ENCODE measurements around the gene RIPOR2. TPM values are rescaled to one million over a fixed set of nuclear protein-coding genes. Genes with fewer than 3 reads are reported as not detected.

RIPOR2 gene
- total RNA-seq, 1 experiment from 2014 or later, result 5.0 TPM

DNA sequence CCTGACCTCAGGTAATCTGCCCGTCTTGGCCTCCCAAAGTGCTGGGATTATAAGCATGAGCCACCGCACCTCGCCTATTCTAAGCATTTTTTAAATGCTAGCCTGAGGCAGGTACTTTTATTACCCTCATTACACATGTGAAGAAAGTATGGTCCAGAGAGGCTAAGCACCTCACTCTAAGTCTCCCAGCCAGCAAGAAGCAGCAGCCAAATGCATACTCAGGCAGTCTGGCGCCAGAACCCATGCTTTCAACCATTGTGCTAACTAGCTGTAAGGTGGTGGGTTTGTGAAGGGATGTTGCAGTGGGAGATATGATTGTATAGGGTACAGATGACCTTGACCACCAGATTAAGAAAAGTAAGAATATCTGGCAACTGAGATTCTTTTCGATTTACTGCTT, 26.1 kb upstream of the RIPOR2 start:
- no peak overlapping the region for H3K9ac ChIP-seq (ENCODE audit: extremely low read depth, insufficient read length, low read length)
- Mint-ChIP-seq H3K27me3 (ENCODE audit: low read depth) (no peaks in the 10 kb centered on the region), H3K9me3 (peaks cover 0 to 5% of the 10 kb centered on the region in 2 experiments; a peak in 2 of 5 replicates), H3K27ac (no peak overlapping the region), H3K4me1 (peaks cover 0 to 4% of the 10 kb centered on the region in 2 experiments; a peak in 1 of 4 replicates), H3K4me3 (no peak overlapping the region), H3K36me3 (ENCODE audit: insufficient read depth in 1 of 3, low read depth in 3 of 3) (peaks cover 0 to 12% (median 4%) of the 10 kb centered on the region in 3 experiments; a peak in 3 of 7 replicates)
- no peak overlapping the region for H4K91ac ChIP-seq (ENCODE audit: insufficient read length, low read depth, low read length)
- H3K27me3 ChIP-seq (ENCODE audit: insufficient read depth, low read length), result no peaks in the 10 kb centered on the region
- no peak overlapping the region for H4K8ac ChIP-seq (replicated peaks; ENCODE audit: insufficient read length, low read depth, low read length)
- no peak overlapping the region for H2AK5ac ChIP-seq (ENCODE audit: insufficient read length, low read length)
- H2BK20ac ChIP-seq (ENCODE audit: low read depth, low read length, poor library complexity, severe bottlenecking), result no peak overlapping the region
- no peak overlapping the region for H3K56ac ChIP-seq (ENCODE audit: insufficient read length, low read depth, low read length)
- no peak overlapping the region for H2AFZ ChIP-seq (ENCODE audit: low read length)
- H3K4ac ChIP-seq (ENCODE audit: low read depth, low read length), result no peak overlapping the region
- no peaks in the 10 kb centered on the region for H3K9me3 ChIP-seq (ENCODE audit: control insufficient read depth, low read depth, low read length)
- peaks cover 2% of the 10 kb centered on the region for H4K20me1 ChIP-seq (ENCODE audit: control insufficient read depth, insufficient read depth, insufficient read length)
- H3K79me2 ChIP-seq (ENCODE audit: insufficient read depth, low read length), result no peaks in the 10 kb centered on the region
- H3K4me2 ChIP-seq (ENCODE audit: insufficient read depth, insufficient read length, low read length), result no peak overlapping the region
- H3K18ac ChIP-seq (ENCODE audit: insufficient read length, low read depth, low read length), result no peak overlapping the region
- no peaks in the 10 kb centered on the region for H3K4me1 ChIP-seq (ENCODE audit: insufficient read depth, low read length)
- no peak overlapping the region for H3K14ac ChIP-seq (ENCODE audit: insufficient read depth, low read length)
- no CpG with 5 or more reads among the region's 5 CpGs for WGBS (ENCODE audit: extremely low coverage, insufficient read length, low lambda C conversion rate)
- H4K5ac ChIP-seq (ENCODE audit: insufficient read length, low read depth, low read length), result no peak overlapping the region
- no peak overlapping the region for H2BK120ac ChIP-seq (ENCODE audit: low read depth, low read length, poor library complexity, severe bottlenecking)
- no peak overlapping the region for H3K27ac ChIP-seq (ENCODE audit: insufficient read length, low read depth, low read length)
- no peak overlapping the region for H3T11ph ChIP-seq (ENCODE audit: low read length)
- no peaks in the 10 kb centered on the region for H3K79me1 ChIP-seq (ENCODE audit: insufficient read depth, low read depth, low read length, poor library complexity, severe bottlenecking)
- no peaks in the 10 kb centered on the region for H3K23me2 ChIP-seq (ENCODE audit: insufficient read length, low read depth, low read length, poor library complexity, severe bottlenecking)
- TF ChIP-seq, protein P1, sequence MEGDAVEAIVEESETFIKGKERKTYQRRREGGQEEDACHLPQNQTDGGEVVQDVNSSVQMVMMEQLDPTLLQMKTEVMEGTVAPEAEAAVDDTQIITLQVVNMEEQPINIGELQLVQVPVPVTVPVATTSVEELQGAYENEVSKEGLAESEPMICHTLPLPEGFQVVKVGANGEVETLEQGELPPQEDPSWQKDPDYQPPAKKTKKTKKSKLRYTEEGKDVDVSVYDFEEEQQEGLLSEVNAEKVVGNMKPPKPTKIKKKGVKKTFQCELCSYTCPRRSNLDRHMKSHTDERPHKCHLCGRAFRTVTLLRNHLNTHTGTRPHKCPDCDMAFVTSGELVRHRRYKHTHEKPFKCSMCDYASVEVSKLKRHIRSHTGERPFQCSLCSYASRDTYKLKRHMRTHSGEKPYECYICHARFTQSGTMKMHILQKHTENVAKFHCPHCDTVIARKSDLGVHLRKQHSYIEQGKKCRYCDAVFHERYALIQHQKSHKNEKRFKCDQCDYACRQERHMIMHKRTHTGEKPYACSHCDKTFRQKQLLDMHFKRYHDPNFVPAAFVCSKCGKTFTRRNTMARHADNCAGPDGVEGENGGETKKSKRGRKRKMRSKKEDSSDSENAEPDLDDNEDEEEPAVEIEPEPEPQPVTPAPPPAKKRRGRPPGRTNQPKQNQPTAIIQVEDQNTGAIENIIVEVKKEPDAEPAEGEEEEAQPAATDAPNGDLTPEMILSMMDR (conservative IDR thresholded peaks at IDR 0.05), result no peak
- H2BK12ac ChIP-seq (ENCODE audit: insufficient read length, low read depth, low read length), result no peak overlapping the region
- no peak overlapping the region for H3K23ac ChIP-seq (ENCODE audit: insufficient read length, low read depth, low read length)
- H2BK5ac ChIP-seq (ENCODE audit: insufficient read length, low read length), result no peak overlapping the region
- DNase-seq, result no peak
- H2BK15ac ChIP-seq (ENCODE audit: low read depth, low read length), result no peak overlapping the region

Data from H9 (cell line).